Left ventricle myocardium inferior (tissue), 1 donor: ENCODE measurements around the gene SLC7A5. TPM values are rescaled to one million over a fixed set of nuclear protein-coding genes. Genes with fewer than 3 reads are reported as not detected.

Experiments
- DNase-seq: peaks from one replicate; pipeline ENCODE4 v3.0.0-alpha.2; 2020
- H3K27ac ChIP-seq: fragments of 200-600 bp; replicated peaks from 2 replicates; pipeline ENCODE4 v1.8.0; 2021
- H3K27me3 ChIP-seq: fragments of 200-600 bp; 2 replicates; pipeline ENCODE4 v1.8.0; 2021; ENCODE audit warnings: low read depth
- H3K36me3 ChIP-seq: fragments of 200-600 bp; 2 replicates; pipeline ENCODE4 v1.8.0; 2021
- H3K4me1 ChIP-seq: fragments of 200-600 bp; 2 replicates; pipeline ENCODE4 v1.8.0; 2021
- H3K4me3 ChIP-seq: fragments of 200-600 bp; 2 replicates; pipeline ENCODE4 v1.8.0; 2021; ENCODE audit warnings: mild to moderate bottlenecking, moderate library complexity
- H3K9me3 ChIP-seq: fragments of 200-600 bp; replicated peaks from 2 replicates; pipeline ENCODE4 v1.8.0; 2021
- CTCF ChIP-seq: fragments of 200-600 bp; IDR thresholded peaks from 2 replicates; pipeline ENCODE4 v1.8.0; 2021; ENCODE audit warnings: antibody characterized with exemption, mild to moderate bottlenecking, borderline replicate concordance
- intact Hi-C: fragments of 100-400 bp; cut with micrococcal nuclease; formaldehyde crosslinking; loops from one replicate; pipeline ENCODE4 v1.11.0; 2022
- total RNA-seq: library from RNA; stranded (reverse); fragmentation: NEBNext Ultra II Directional; extraction: Animal tissue kit (Norgen Biotek cat#: 25700); gene quantifications from one replicate; pipeline ENCODE4 v1.2.1, GENCODE V29; 2021
- donor health status: DM: no; HTN: yes; CAD: no; lungs with severe emphysema.

Gene SLC7A5
- total RNA-seq, 1 donor from 2014 or later: 4.6 TPM

- Histone ChIP-seq H3K36me3 (no peaks in the 10 kb centered on the region), H3K27me3 (peaks cover 4% of the 10 kb centered on the region), H3K9me3 (no peaks in the 10 kb centered on the region), H3K4me1 (peaks cover 55% of the 10 kb centered on the region), H3K4me3 (peak overlapping the region; percentile 51), H3K27ac (peak overlapping the region; percentile 66)
- intact Hi-C loops: no loop called here
- no peak for TF ChIP-seq CTCF
- DNase-seq: no peak
Measured at GRCh38 chr16:87854053-87854906, 15.0 kb downstream of the SLC7A5 start.

GRCh38 chr16:87853411-87854052 is 15.8 kb downstream of the SLC7A5 start:
- no peaks in the 10 kb centered on the region for H3K9me3 ChIP-seq
- peak overlapping the region; percentile 66 for H3K27ac ChIP-seq
- no peaks in the 10 kb centered on the region for H3K36me3 ChIP-seq
- intact Hi-C loops: no loop called here
- no peak for TF ChIP-seq CTCF
- H3K4me3 ChIP-seq: peak overlapping the region; percentile 51
- peak; percentile 94 for DNase-seq
- H3K27me3 ChIP-seq: peaks cover 4% of the 10 kb centered on the region
- H3K4me1 ChIP-seq: peaks cover 49% of the 10 kb centered on the region

GRCh38 chr16:87851601-87852000 is 17.7 kb downstream of the SLC7A5 start:
- H3K4me1 ChIP-seq: peaks cover 45% of the 10 kb centered on the region
- no peak overlapping the region for H3K27ac ChIP-seq
- no peak for DNase-seq
- no peak overlapping the region for H3K4me3 ChIP-seq
- no peak for TF ChIP-seq CTCF
- H3K9me3 ChIP-seq: no peaks in the 10 kb centered on the region
- peaks cover 4% of the 10 kb centered on the region for H3K27me3 ChIP-seq
- H3K36me3 ChIP-seq: no peaks in the 10 kb centered on the region
- intact Hi-C loops: no loop called here

- no peak overlapping the region for H3K27ac ChIP-seq
- peaks cover 4% of the 10 kb centered on the region for H3K27me3 ChIP-seq
- H3K4me3 ChIP-seq: no peak overlapping the region
- no peaks in the 10 kb centered on the region for H3K9me3 ChIP-seq
- H3K36me3 ChIP-seq: no peaks in the 10 kb centered on the region
- DNase-seq: no peak
- H3K4me1 ChIP-seq: peaks cover 45% of the 10 kb centered on the region
- TF ChIP-seq CTCF: no peak
- intact Hi-C loops: no loop called here
Measured at GRCh38 chr16:87851141-87851587, 18.1 kb downstream of the SLC7A5 start.

GRCh38 chr16:87850009-87851006 is 19.0 kb downstream of the SLC7A5 start:
- peak; percentile 90 for TF ChIP-seq CTCF
- H3K4me3 ChIP-seq: no peak overlapping the region
- no peak overlapping the region for H3K27ac ChIP-seq
- intact Hi-C loops: no loop called here
- H3K36me3 ChIP-seq: no peaks in the 10 kb centered on the region
- peaks cover 43% of the 10 kb centered on the region for H3K4me1 ChIP-seq
- no peaks in the 10 kb centered on the region for H3K9me3 ChIP-seq
- H3K27me3 ChIP-seq: peaks cover 4% of the 10 kb centered on the region
- peak; percentile 60 for DNase-seq
